Inferior parietal cortex (tissue), 1 donor: ENCODE results near the gene FAM171A1.

Experiments used
- DNase-seq: peaks from one replicate; pipeline ENCODE4 v3.0.0-alpha.2; 2016; ENCODE audit errors: extremely low spot score

Gene FAM171A1

GRCh38 chr10:15245530-15245929 lies 125.6 kb downstream of the FAM171A1 start:
- DNase-seq = no peak

DNA sequence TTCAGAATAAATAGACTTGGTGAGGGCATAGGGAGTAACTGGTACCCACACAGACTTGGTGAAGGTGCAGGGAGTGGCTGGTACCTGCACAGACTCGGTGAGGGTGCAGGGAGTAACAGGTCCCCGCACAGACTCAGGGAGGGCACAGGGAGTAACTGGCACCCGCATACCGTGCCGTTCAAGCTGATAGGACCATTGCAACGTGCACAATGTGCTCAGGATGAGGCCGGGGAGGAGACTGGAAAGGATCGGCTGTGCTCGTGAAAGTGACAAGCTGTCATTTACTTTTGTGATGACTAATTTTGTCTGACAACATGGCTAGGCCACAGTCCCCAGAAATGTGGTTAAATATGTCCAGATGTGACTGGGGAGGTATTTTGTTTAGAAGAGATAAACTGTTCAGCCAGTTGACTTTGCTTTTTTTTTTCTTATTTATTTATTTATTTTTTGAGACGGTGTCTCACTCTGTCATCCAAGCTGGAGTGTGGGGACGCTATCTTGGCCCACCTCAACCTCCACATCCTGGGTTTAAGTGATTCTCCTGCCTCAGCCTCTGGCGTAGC lies 126.4 kb downstream of the FAM171A1 start:
- no peak for DNase-seq

- no peak for DNase-seq
These were observed 128.7 kb downstream of the FAM171A1 start for GRCh38 chr10:15242261-15242840.

DNA sequence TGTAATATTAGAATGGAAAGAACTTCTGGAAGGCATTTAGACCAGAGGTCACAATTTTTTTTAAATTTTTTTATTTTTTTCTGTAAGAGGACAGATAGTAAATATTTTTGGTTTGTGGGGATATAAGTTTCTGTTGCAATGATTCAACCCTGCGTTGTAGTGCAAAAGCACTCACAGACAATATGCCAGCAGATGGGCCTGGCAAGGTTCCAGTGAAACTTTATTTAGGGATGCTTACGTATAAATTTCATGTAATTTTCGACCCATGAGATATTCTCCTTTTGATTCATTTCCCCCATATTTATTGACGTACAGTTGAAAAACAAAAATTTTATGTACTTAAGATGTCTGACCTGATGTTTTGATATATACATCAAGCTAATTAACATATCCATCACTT lies 129.8 kb downstream of the FAM171A1 start:
- DNase-seq = no peak

- DNase-seq = no peak
These were observed 132.3 kb downstream of the FAM171A1 start for GRCh38 chr10:15238555-15239335.

DNA sequence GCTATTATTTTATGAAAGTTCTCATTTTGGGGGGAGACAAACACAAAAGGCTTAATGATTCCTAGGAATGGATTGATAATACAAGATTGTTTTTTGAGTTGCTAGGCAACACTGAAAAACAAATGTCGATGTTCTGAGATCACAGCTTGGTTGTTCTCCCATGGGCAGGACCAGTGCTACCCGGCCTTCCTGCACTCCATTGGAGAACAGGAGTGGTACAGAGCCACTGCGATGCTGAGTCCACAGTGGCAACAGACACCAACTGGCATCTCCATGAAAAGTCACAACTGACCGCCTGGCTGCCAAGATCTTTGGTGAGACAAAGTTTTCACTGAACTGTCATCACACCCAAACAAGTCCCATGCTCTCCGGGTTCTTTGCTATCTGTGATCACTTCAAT lies 133.7 kb downstream of the FAM171A1 start:
- no peak for DNase-seq

DNA sequence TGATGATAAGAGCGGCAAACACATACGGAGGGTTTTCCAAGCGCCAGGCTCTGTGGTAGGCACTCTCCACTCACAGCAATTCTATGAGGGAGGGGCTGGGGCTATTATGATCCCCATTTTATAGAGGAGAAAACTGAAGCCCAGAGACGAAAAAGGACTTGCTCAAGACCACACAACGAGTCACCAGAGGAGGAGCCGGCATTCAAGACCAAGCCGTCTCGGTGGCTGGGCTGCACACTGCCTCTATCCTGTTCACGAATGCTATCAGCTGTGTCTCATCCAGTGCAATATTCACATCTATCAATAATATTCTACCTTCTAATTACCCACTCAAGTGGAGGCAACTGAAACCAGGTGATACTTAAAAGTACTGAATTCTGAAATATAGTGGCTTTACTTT lies 134.7 kb downstream of the FAM171A1 start:
- no peak for DNase-seq

- DNase-seq = no peak
These were observed 138.8 kb downstream of the FAM171A1 start for GRCh38 chr10:15232279-15232678.

DNA sequence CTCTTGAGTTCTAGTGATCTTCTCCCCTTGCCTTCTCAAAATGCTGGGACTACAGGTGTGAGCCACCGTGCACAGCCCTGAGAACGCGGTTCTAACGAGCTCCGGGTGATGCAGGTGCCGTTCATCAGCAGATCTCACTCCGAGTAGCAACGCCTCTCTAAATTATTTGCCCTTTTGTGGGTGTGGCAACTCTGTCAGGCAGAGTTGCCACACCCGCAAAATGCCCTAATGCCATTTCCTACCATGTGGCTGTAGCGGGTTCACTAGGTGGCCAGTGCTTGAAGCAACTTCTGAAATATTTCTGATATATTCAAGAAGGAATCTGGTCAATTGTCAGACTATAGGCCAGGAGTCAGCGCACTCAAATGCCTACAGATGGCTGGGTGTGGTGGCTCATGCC lies 139.7 kb downstream of the FAM171A1 start:
- DNase-seq = no peak

- DNase-seq = no peak
These were observed 140.8 kb downstream of the FAM171A1 start for GRCh38 chr10:15230257-15230656.

DNA sequence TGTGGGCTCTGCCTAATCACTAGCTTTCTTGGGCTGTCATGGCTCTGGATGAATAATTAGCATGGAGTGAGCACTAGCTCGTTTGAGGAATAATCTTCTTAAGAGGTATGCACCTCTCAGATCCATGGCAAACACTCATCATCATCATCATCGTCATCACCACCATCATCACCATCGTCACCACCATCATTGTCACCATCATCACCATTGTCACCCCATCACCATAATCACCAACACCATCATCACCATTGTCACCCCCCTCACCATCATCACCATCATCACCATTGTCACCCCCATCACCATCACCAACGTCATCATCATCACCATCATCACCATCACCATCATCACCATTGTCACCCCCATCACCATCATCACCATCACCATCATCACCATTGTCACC lies 141.8 kb downstream of the FAM171A1 start:
- no peak for DNase-seq

DNA sequence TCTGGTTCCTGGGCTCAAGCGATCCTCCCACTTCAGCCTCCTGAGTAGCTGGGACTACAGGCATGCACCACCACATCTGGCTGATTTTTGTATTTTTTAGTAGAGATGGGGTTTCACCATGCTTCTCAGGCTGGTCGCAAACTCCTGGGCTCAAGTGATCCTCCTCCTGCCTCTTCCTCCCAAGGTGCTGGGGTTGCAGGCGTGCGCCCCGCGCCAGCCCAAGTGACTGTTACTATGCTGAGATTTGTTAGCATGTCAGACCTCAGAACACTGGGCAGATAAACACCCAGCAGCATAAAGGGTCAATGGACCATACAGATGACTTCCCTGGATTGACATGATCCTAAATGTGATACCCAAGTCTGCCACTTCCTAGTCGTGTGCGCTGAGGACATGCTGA lies 142.7 kb downstream of the FAM171A1 start:
- DNase-seq = no peak

DNA sequence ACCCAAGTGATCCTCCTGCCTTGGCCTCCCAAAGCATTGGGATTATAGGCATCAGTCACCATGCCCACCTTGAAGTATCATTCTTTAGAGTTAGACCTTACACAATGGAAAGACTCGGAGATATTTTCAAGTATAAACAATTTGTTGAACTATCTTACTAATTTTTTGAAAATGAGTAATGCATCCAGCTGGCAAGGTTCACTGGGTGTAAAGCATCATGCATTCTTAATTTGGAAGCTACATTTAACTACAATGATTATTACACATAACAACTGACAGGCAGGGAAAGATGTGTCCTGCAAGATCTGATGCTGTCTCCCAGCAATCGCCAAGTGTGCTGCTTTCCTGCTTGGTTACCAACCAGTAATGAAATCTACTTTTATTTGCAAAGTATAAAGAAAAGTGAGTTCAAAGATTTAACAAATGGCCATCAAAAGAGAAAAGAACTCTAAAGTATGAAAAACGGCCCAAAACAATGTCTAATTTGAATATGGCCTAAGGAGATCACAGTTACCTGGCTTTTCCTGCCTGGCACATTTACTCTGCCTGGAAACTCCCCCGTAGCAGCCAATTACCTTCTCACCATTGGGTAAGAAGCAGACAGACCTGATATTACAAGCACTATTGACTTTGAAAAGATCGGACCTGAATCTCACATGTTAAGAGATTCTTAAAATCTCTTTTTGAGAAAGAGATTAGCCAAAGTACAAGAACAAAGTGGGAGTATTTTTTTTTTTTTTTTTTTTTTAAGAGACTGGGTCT lies 143.3 kb downstream of the FAM171A1 start:
- DNase-seq = no peak

DNA sequence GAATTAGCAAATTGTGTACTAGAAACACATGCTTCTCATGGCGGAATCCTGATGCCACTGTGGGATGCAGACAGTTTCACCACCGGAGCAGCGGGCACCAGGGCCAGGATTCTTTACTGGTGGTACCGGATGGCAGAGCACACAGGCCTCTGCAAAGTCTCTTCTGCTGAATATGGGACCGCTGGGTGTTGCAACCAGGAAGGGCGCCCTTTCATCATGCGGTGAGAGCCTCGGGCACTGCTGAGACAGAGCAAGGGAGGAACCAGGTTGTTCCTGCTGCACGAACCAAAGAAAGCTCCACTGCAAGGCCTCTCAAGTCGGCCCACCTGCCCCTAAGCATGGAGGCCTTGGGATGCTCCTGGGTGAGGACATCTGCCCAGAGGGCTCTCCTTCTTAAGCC lies 145.6 kb downstream of the FAM171A1 start:
- no peak for DNase-seq

- no peak for DNase-seq
These were observed 146.1 kb downstream of the FAM171A1 start for GRCh38 chr10:15224948-15225347.

GRCh38 chr10:15223174-15223573 lies 147.9 kb downstream of the FAM171A1 start:
- no peak for DNase-seq

DNA sequence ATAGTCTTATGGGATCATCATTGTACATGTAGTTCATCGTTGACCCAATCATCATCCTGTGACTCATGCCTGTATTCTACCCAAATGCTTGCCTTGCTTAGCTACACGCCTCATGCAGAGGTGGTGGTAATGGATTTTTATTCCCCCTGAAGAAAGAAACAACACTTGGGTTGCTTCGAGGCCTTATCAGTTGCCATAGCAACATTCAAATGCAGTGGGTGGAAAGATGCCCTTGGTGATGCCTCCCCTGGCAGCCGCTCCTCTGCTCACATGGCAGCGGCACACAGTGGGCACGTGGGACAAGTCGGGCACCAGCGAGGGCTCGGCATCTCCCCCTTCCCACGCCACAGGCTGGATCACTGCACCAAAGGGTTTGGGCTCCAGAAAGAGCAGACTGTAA lies 148.6 kb downstream of the FAM171A1 start:
- DNase-seq = peak; percentile 57

DNA sequence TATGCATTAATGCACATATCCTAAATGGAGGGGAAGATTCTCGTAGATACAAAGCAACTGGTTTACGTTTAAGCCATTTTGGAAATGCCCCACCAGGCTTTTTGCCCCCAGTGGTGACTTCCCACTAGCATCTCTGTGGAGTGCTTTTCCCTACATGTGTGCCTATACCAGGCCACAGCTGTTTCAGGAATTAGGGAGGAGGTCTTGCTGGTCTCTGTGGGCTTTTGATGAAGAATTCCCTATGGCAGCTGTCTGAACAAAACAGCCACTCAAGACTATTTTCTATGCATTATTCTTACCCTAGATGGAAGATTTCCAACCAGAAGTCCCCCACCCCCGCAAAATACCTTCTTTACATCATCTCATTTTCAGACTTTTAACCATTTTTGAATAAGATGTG lies 150.6 kb downstream of the FAM171A1 start:
- no peak for DNase-seq

DNA sequence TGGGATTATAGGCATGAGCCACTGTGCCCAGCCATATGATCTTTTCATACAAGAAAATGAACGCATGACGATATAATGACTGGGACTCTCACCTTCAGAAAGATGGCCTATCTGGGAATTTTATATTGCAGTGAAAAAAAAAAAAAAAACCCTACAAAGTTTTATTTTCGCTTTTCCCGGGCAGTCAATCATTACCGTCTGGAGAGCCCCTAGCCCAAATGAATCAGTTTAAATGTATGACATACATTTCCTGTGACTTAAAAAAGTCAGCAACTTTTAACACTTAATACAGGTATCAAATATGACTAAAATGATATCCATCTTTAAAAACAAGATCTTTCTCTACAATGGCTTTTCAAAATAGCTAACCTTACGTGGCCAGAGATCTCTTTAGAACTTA lies 154.4 kb downstream of the FAM171A1 start:
- no peak for DNase-seq

DNA sequence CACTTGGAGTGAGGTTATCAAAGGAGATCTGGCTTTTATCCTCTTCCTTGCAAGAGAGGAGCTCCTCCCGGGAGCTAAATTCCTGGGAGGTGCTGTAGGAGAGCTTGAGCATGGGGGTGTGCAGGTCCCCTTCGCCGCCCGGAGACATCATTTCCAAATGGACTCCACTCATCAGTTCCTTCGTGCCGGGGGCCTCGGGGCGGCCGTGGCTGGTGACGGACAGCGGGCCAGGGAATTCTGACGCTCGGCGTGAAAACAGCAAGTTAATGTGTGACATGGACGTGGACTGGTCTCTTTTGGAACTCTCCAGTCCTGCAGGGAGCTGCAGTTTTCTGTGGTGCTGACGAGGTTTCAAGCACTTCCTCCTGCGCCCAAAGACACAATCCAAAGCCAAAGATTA lies 156.9 kb downstream of the FAM171A1 start:
- no peak for DNase-seq

DNA sequence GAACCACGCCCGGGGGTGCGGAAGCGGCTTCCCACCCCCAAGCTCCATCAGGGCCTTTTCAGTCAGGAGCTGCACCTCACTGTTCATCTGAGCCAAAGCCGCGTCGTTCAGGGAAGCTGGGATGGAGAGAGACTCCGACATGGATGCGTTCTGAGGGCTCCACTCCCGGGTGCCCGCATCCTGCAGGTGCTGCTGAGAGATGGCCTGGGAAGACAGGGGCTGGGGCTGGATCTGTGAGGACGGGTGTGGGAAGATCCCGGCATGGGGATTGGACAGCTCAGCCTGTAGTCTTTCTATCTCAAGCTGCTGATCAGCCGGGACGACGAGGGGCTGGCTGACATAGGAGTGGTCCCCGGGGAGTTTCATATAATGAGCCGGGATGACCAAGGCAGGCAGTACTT lies 157.6 kb downstream of the FAM171A1 start:
- no peak for DNase-seq

DNA sequence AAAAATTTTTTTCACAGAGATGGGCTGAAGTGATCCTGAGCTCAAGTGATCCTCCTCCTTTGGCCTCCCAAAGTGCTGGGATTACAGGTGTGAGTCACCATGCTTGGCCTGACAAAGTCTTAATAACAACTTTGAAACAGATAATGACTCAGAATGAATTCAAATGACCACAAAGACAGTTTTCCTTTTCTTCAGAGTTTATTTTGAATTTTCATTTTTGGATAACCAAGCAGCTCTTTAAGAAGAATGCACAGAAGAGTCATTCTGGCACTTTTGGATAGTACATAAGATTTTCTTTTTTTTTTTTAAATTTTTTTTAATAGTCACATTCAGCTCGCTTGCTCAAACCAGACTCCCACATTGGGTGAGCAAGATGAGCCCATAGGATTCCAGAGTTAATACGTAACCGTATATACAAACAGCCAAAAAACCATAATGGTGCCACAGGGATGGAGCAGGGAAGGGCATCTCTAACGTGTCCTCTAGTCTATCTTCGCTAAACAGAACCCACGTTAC lies 159.6 kb downstream of the FAM171A1 start:
- DNase-seq = no peak
